ENCODE results near the gene COL6A1.

The COL6A1 gene

GRCh38 chr21:45997495-45998275 is 16.1 kb downstream of the COL6A1 start:
- Histone ChIP-seq H3K27me3 (ENCODE audit: control insufficient read depth, insufficient read depth, low read length) (no peaks in the 10 kb centered on the region), H3K4me1 (ENCODE audit: control insufficient read depth, insufficient read depth, low read length) (peaks cover 11% of the 10 kb centered on the region), H3K4me3 (ENCODE audit: low read length) (no peak overlapping the region), H3K9ac (ENCODE audit: low read length) (no peak overlapping the region), H3K36me3 (ENCODE audit: control insufficient read depth, insufficient read depth, low read length) (no peaks in the 10 kb centered on the region), H3K27ac (ENCODE audit: low read depth, low read length) (peak overlapping the region; percentile 14)

GRCh38 chr21:45998276-45998701 is 16.7 kb downstream of the COL6A1 start:
- H3K27me3 ChIP-seq (ENCODE audit: control insufficient read depth, insufficient read depth, low read length): no peaks in the 10 kb centered on the region
- H3K36me3 ChIP-seq (ENCODE audit: control insufficient read depth, insufficient read depth, low read length): no peaks in the 10 kb centered on the region
- H3K4me1 ChIP-seq (ENCODE audit: control insufficient read depth, insufficient read depth, low read length): peaks cover 11% of the 10 kb centered on the region
- H3K4me3 ChIP-seq (ENCODE audit: low read length): no peak overlapping the region
- no peak overlapping the region for H3K27ac ChIP-seq (ENCODE audit: low read depth, low read length)
- H3K9ac ChIP-seq (ENCODE audit: low read length): no peak overlapping the region

- H3K9ac ChIP-seq (ENCODE audit: low read length): no peak overlapping the region
- peaks cover 4% of the 10 kb centered on the region for H3K4me1 ChIP-seq (ENCODE audit: control insufficient read depth, insufficient read depth, low read length)
- H3K27me3 ChIP-seq (ENCODE audit: control insufficient read depth, insufficient read depth, low read length): no peaks in the 10 kb centered on the region
- H3K27ac ChIP-seq (ENCODE audit: low read depth, low read length): peak overlapping the region; percentile 79
- no peak overlapping the region for H3K4me3 ChIP-seq (ENCODE audit: low read length)
- H3K36me3 ChIP-seq (ENCODE audit: control insufficient read depth, insufficient read depth, low read length): no peaks in the 10 kb centered on the region
Observed at GRCh38 chr21:45998871-45999580, 17.5 kb downstream of the COL6A1 start.

GRCh38 chr21:45999581-46000181 is 18.1 kb downstream of the COL6A1 start:
- Histone ChIP-seq H3K27me3 (ENCODE audit: control insufficient read depth, insufficient read depth, low read length) (no peaks in the 10 kb centered on the region), H3K36me3 (ENCODE audit: control insufficient read depth, insufficient read depth, low read length) (peaks cover 2% of the 10 kb centered on the region), H3K27ac (ENCODE audit: low read depth, low read length) (peak overlapping the region; percentile 79), H3K4me1 (ENCODE audit: control insufficient read depth, insufficient read depth, low read length) (peaks cover 4% of the 10 kb centered on the region), H3K9ac (ENCODE audit: low read length) (no peak overlapping the region), H3K4me3 (ENCODE audit: low read length) (no peak overlapping the region)

- H3K27me3 ChIP-seq (ENCODE audit: control insufficient read depth, insufficient read depth, low read length): no peaks in the 10 kb centered on the region
- H3K4me1 ChIP-seq (ENCODE audit: control insufficient read depth, insufficient read depth, low read length): peaks cover 2% of the 10 kb centered on the region
- peaks cover 4% of the 10 kb centered on the region for H3K36me3 ChIP-seq (ENCODE audit: control insufficient read depth, insufficient read depth, low read length)
- no peak overlapping the region for H3K4me3 ChIP-seq (ENCODE audit: low read length)
- peak overlapping the region; percentile 85 for H3K27ac ChIP-seq (ENCODE audit: low read depth, low read length)
- no peak overlapping the region for H3K9ac ChIP-seq (ENCODE audit: low read length)
Observed at GRCh38 chr21:46000182-46000730, 18.7 kb downstream of the COL6A1 start.

GRCh38 chr21:46000731-46001641 is 19.4 kb downstream of the COL6A1 start:
- peaks cover 4% of the 10 kb centered on the region for H3K36me3 ChIP-seq (ENCODE audit: control insufficient read depth, insufficient read depth, low read length)
- H3K27me3 ChIP-seq (ENCODE audit: control insufficient read depth, insufficient read depth, low read length): no peaks in the 10 kb centered on the region
- peak overlapping the region; percentile 85 for H3K27ac ChIP-seq (ENCODE audit: low read depth, low read length)
- H3K4me1 ChIP-seq (ENCODE audit: control insufficient read depth, insufficient read depth, low read length): no peaks in the 10 kb centered on the region
- no peak overlapping the region for H3K4me3 ChIP-seq (ENCODE audit: low read length)
- H3K9ac ChIP-seq (ENCODE audit: low read length): no peak overlapping the region

- Histone ChIP-seq H3K4me3 (ENCODE audit: low read length) (no peak overlapping the region), H3K4me1 (ENCODE audit: control insufficient read depth, insufficient read depth, low read length) (no peaks in the 10 kb centered on the region), H3K27ac (ENCODE audit: low read depth, low read length) (peak overlapping the region; percentile 85), H3K27me3 (ENCODE audit: control insufficient read depth, insufficient read depth, low read length) (no peaks in the 10 kb centered on the region), H3K36me3 (ENCODE audit: control insufficient read depth, insufficient read depth, low read length) (peaks cover 4% of the 10 kb centered on the region), H3K9ac (ENCODE audit: low read length) (no peak overlapping the region)
Observed at GRCh38 chr21:46001821-46002681, 20.5 kb downstream of the COL6A1 start.

GRCh38 chr21:46002841-46003574 is 21.4 kb downstream of the COL6A1 start:
- Histone ChIP-seq H3K4me1 (ENCODE audit: control insufficient read depth, insufficient read depth, low read length) (no peaks in the 10 kb centered on the region), H3K27me3 (ENCODE audit: control insufficient read depth, insufficient read depth, low read length) (no peaks in the 10 kb centered on the region), H3K27ac (ENCODE audit: low read depth, low read length) (no peak overlapping the region), H3K36me3 (ENCODE audit: control insufficient read depth, insufficient read depth, low read length) (peaks cover 4% of the 10 kb centered on the region), H3K9ac (ENCODE audit: low read length) (no peak overlapping the region), H3K4me3 (ENCODE audit: low read length) (no peak overlapping the region)

- Histone ChIP-seq H3K36me3 (ENCODE audit: control insufficient read depth, insufficient read depth, low read length) (peaks cover 4% of the 10 kb centered on the region), H3K4me1 (ENCODE audit: control insufficient read depth, insufficient read depth, low read length) (no peaks in the 10 kb centered on the region), H3K4me3 (ENCODE audit: low read length) (no peak overlapping the region), H3K27ac (ENCODE audit: low read depth, low read length) (no peak overlapping the region), H3K27me3 (ENCODE audit: control insufficient read depth, insufficient read depth, low read length) (no peaks in the 10 kb centered on the region), H3K9ac (ENCODE audit: low read length) (no peak overlapping the region)
Observed at GRCh38 chr21:46003575-46004007, 22.0 kb downstream of the COL6A1 start.

- H3K27me3 ChIP-seq (ENCODE audit: control insufficient read depth, insufficient read depth, low read length): no peaks in the 10 kb centered on the region
- H3K27ac ChIP-seq (ENCODE audit: low read depth, low read length): no peak overlapping the region
- H3K36me3 ChIP-seq (ENCODE audit: control insufficient read depth, insufficient read depth, low read length): peaks cover 4% of the 10 kb centered on the region
- no peak overlapping the region for H3K9ac ChIP-seq (ENCODE audit: low read length)
- H3K4me3 ChIP-seq (ENCODE audit: low read length): no peak overlapping the region
- no peaks in the 10 kb centered on the region for H3K4me1 ChIP-seq (ENCODE audit: control insufficient read depth, insufficient read depth, low read length)
Observed at GRCh38 chr21:46004168-46004861, 22.7 kb downstream of the COL6A1 start.
